ENCODE data around the gene DDX17.

- TF ChIP-seq GABPB1 (CRISPR knock-in tag; IDR thresholded peaks at IDR 0.05): no peak; the same call in 1 of the 2 replicates
- no peak for TF ChIP-seq MLX (CRISPR knock-in tag; IDR thresholded peaks at IDR 0.05)
- no peak for TF ChIP-seq TCF7 (CRISPR knock-in tag; IDR thresholded peaks at IDR 0.05; ENCODE audit: low read depth)
- TF ChIP-seq CTCF (IDR thresholded peaks at IDR 0.05): no peak
- no peak for TF ChIP-seq SOX15 (CRISPR knock-in tag; IDR thresholded peaks at IDR 0.05)
- no peak for TF ChIP-seq NFE2L1 (CRISPR knock-in tag; IDR thresholded peaks at IDR 0.05)
- no peak for TF ChIP-seq MXD4 (CRISPR knock-in tag; IDR thresholded peaks at IDR 0.05; ENCODE audit: borderline replicate concordance)
- TF ChIP-seq ATF1 (CRISPR knock-in tag; IDR thresholded peaks at IDR 0.05): no peak
- 0 out of 2 replicates have a peak, but pooled peaks have one; percentile 45 for TF ChIP-seq ZNF232 (CRISPR knock-in tag; IDR thresholded peaks at IDR 0.05)
- no peak for TF ChIP-seq E2F4 (CRISPR knock-in tag; IDR thresholded peaks at IDR 0.05; ENCODE audit: borderline replicate concordance, low read depth)
- TF ChIP-seq ZNF263 (CRISPR knock-in tag; IDR thresholded peaks at IDR 0.05; ENCODE audit: low read depth): no peak
Observed at GRCh38 chr22:38506118-38506962, at the start of gene DDX17.

All from WTC11 (cell line).